ENCODE measurements around the gene LDLRAD4.

Gene LDLRAD4

GRCh38 chr18:13442451-13442850 lies 223.9 kb downstream of the LDLRAD4 start:
- ChIA-PET CTCF (no interaction called here), POLR2A (no interaction called here)
- no peak for DNase-seq (ENCODE audit: extremely low spot score)
- no peak for TF ChIP-seq BHLHE40 (IDR thresholded peaks at IDR 0.05; ENCODE audit: borderline replicate concordance)

GRCh38 chr18:13443552-13443951 lies 225.0 kb downstream of the LDLRAD4 start:
- ChIA-PET POLR2A (no interaction called here), CTCF (no interaction called here)
- DNase-seq (ENCODE audit: extremely low spot score), result no peak
- TF ChIP-seq LEF1 (IDR thresholded peaks at IDR 0.05; ENCODE audit: borderline replicate concordance) (no peak), L3MBTL2 (conservative IDR thresholded peaks at IDR 0.05) (no peak), PKNOX1 (IDR thresholded peaks at IDR 0.05) (no peak)

- ChIA-PET CTCF (no interaction called here), POLR2A (no interaction called here)
- TF ChIP-seq ZNF384 (IDR thresholded peaks at IDR 0.05), result no peak
- TF ChIP-seq L3MBTL2 (conservative IDR thresholded peaks at IDR 0.05), result no peak
- no peak for TF ChIP-seq SP1 (IDR thresholded peaks at IDR 0.05)
- no peak for TF ChIP-seq ARNT (IDR thresholded peaks at IDR 0.05)
- TF ChIP-seq HDGF (IDR thresholded peaks at IDR 0.05; ENCODE audit: borderline replicate concordance), result no peak
- no peak for TF ChIP-seq SUZ12 (IDR thresholded peaks at IDR 0.05)
- no peak for TF ChIP-seq ELF4 (IDR thresholded peaks at IDR 0.05)
- no peak for TF ChIP-seq LEF1 (IDR thresholded peaks at IDR 0.05; ENCODE audit: borderline replicate concordance)
- no peak for TF ChIP-seq CTBP1 (IDR thresholded peaks at IDR 0.05; ENCODE audit: borderline replicate concordance)
- TF ChIP-seq FOXA1 (IDR thresholded peaks at IDR 0.05), result no peak
- TF ChIP-seq NFRKB (IDR thresholded peaks at IDR 0.05), result no peak
- TF ChIP-seq PKNOX1 (IDR thresholded peaks at IDR 0.05), result no peak
- no peak for TF ChIP-seq TARDBP (IDR thresholded peaks at IDR 0.05)
- TF ChIP-seq FOXK2 (IDR thresholded peaks at IDR 0.05), result no peak
- no peak for TF ChIP-seq FOXM1 (IDR thresholded peaks at IDR 0.05; ENCODE audit: borderline replicate concordance)
- no peak for TF ChIP-seq BHLHE40 (IDR thresholded peaks at IDR 0.05; ENCODE audit: borderline replicate concordance)
- no peak for DNase-seq (ENCODE audit: extremely low spot score)
These were observed 226.1 kb downstream of the LDLRAD4 start for GRCh38 chr18:13444430-13445240.

- ChIA-PET POLR2A (no interaction called here), CTCF (no interaction called here)
- TF ChIP-seq ZNF384 (IDR thresholded peaks at IDR 0.05) (no peak), L3MBTL2 (conservative IDR thresholded peaks at IDR 0.05) (no peak), FOXM1 (IDR thresholded peaks at IDR 0.05; ENCODE audit: borderline replicate concordance) (no peak), HDGF (IDR thresholded peaks at IDR 0.05; ENCODE audit: borderline replicate concordance) (no peak), LEF1 (IDR thresholded peaks at IDR 0.05; ENCODE audit: borderline replicate concordance) (no peak), FOXA1 (IDR thresholded peaks at IDR 0.05) (no peak), SP1 (IDR thresholded peaks at IDR 0.05) (no peak), SUZ12 (IDR thresholded peaks at IDR 0.05) (no peak), TARDBP (IDR thresholded peaks at IDR 0.05) (no peak), FOXK2 (IDR thresholded peaks at IDR 0.05) (no peak)
These were observed 226.8 kb downstream of the LDLRAD4 start for GRCh38 chr18:13445241-13445897.

GRCh38 chr18:13446024-13446423 lies 227.5 kb downstream of the LDLRAD4 start:
- POLR2A ChIA-PET, result no interaction called here
- CTCF ChIA-PET, result no interaction called here
- no peak for DNase-seq (ENCODE audit: extremely low spot score)
- TF ChIP-seq HDGF (IDR thresholded peaks at IDR 0.05; ENCODE audit: borderline replicate concordance) (no peak), PKNOX1 (IDR thresholded peaks at IDR 0.05) (no peak), LEF1 (IDR thresholded peaks at IDR 0.05; ENCODE audit: borderline replicate concordance) (no peak), TARDBP (IDR thresholded peaks at IDR 0.05) (no peak), NFRKB (IDR thresholded peaks at IDR 0.05) (no peak), SUZ12 (IDR thresholded peaks at IDR 0.05) (no peak), ARNT (IDR thresholded peaks at IDR 0.05) (no peak), CTBP1 (IDR thresholded peaks at IDR 0.05; ENCODE audit: borderline replicate concordance) (no peak), L3MBTL2 (conservative IDR thresholded peaks at IDR 0.05) (no peak), FOXM1 (IDR thresholded peaks at IDR 0.05; ENCODE audit: borderline replicate concordance) (no peak)

More at GRCh38 chr18:13445241-13445897, 226.8 kb downstream of the LDLRAD4 start:
- no peak for DNase-seq (ENCODE audit: extremely low spot score)

- ChIA-PET POLR2A (no interaction called here), CTCF (no interaction called here)
- no peak for DNase-seq (ENCODE audit: extremely low spot score)
- TF ChIP-seq ZNF384 (IDR thresholded peaks at IDR 0.05) (no peak), ARNT (IDR thresholded peaks at IDR 0.05) (no peak), ELF4 (IDR thresholded peaks at IDR 0.05) (no peak), HDGF (IDR thresholded peaks at IDR 0.05; ENCODE audit: borderline replicate concordance) (no peak), FOXK2 (IDR thresholded peaks at IDR 0.05) (no peak)
These were observed 228.3 kb downstream of the LDLRAD4 start for GRCh38 chr18:13446610-13447461.

All from HEK293T (cell line).